ENCODE results near the gene C17orf67.

- TF ChIP-seq CTCF (IDR thresholded peaks at IDR 0.05; ENCODE audit: low read depth, low read length, poor library complexity, severe bottlenecking) (no peak), EZH2phosphoT487 (IDR thresholded peaks at IDR 0.05; ENCODE audit: borderline replicate concordance, low read length) (no peak)
Measured at GRCh38 chr17:56833057-56833808, 487 bp downstream of the C17orf67 start.

All from DOHH2 (cell line).